ENCODE results near the gene CFHR4. TPM values are rescaled to one million over a fixed set of nuclear protein-coding genes. Genes with fewer than 3 reads are reported as not detected.

CFHR4 gene
- total and polyA plus RNA-seq, 2 of the 13 experiments (the other 11 are each of a cell fraction or from before 2014, with no cell fraction given), result not detected

GRCh38 chr1:196902344-196902743 lies 14.5 kb downstream of the CFHR4 start:
- WGBS (ENCODE audit: low lambda C conversion rate), result 48% methylated on average over 2 of the region's 2 CpGs
- no peaks in the 10 kb centered on the region for H3K4me1 ChIP-seq (ENCODE audit: insufficient read depth, low read length)
- DNase-seq (ENCODE audit: low spot score) (no peak), ATAC-seq (no peak; the same call in 2 of the 3 replicates), FAIRE-seq (no peak)
- no peaks in the 10 kb centered on the region for H3K9me3 ChIP-seq (ENCODE audit: low read length)
- ChIA-PET CTCF (ENCODE audit: low intra/inter-chr PET ratio, low total read pairs) (no interaction called here), POLR2A (no interaction called here)
- in situ Hi-C loops (cut with HindIII; ENCODE audit: extremely low pct_ligation_motif_present, low pct_unique_long_range_greater_than_20kb), result no loop called here
- intact Hi-C loops (cut with micrococcal nuclease; ENCODE audit: unreplicated experiment), result no loop called here
- H3K4me3 ChIP-seq (replicated peaks in 1 of 3; ENCODE audit: insufficient read depth in 1 of 3, low read depth in 2 of 3, low read length in 3 of 3), result no peak overlapping the region
- no peak overlapping the region for H3K27ac ChIP-seq (ENCODE audit: extremely low read length, insufficient read depth, low read length)
- no peaks in the 10 kb centered on the region for H3K36me3 ChIP-seq (replicated peaks in 1 of 2; ENCODE audit: control insufficient read depth in 1 of 2, insufficient read depth in 2 of 2, low read length in 2 of 2)
- TF ChIP-seq SNAPC2 (CRISPR knock-in tag; IDR thresholded peaks at IDR 0.05) (no peak), ZNF281 (CRISPR knock-in tag; IDR thresholded peaks at IDR 0.05; ENCODE audit: borderline replicate concordance) (no peak), HOXA3 (CRISPR knock-in tag; IDR thresholded peaks at IDR 0.05) (no peak), CEBPZ (IDR thresholded peaks at IDR 0.05; ENCODE audit: low read length) (no peak)
- no peak overlapping the region for H3K9ac ChIP-seq (ENCODE audit: insufficient read depth, low read depth, low read length)
- no peaks in the 10 kb centered on the region for H3K27me3 ChIP-seq (ENCODE audit: control insufficient read depth in 1 of 2, insufficient read depth in 2 of 2, low read length in 2 of 2)
- BruUV-seq (replicated peaks), result no TSS peak
- no peak overlapping the region for H2AFZ ChIP-seq (ENCODE audit: low read length)
- H3K4me2 ChIP-seq (ENCODE audit: low read depth, low read length), result no peak overlapping the region
- H3K79me2 ChIP-seq (ENCODE audit: insufficient read depth, low read length), result no peaks in the 10 kb centered on the region
- no peaks in the 10 kb centered on the region for H4K20me1 ChIP-seq (ENCODE audit: insufficient read depth, low read length)

Measured in HepG2 (cell line).